ENCODE data around the gene ANKRD63.

ANKRD63 gene

GRCh38 chr15:40240619-40241221, 42.1 kb downstream of the ANKRD63 start:
- no peaks in the 10 kb centered on the region for H3K36me3 ChIP-seq (ENCODE audit: insufficient read depth, low read length)
- no peak overlapping the region for H3K4me2 ChIP-seq (ENCODE audit: low read length)

GRCh38 chr15:40239693-40240618, 42.9 kb downstream of the ANKRD63 start:
- no peaks in the 10 kb centered on the region for H3K36me3 ChIP-seq (ENCODE audit: insufficient read depth, low read length)
- H3K9me2 ChIP-seq (ENCODE audit: low read depth, low read length): no peaks in the 10 kb centered on the region
- no peaks in the 10 kb centered on the region for H3K9me3 ChIP-seq (ENCODE audit: low read length)
- no peak overlapping the region for H3K4me3 ChIP-seq (ENCODE audit: low read depth, low read length, poor library complexity, severe bottlenecking)
- H3K27ac ChIP-seq (ENCODE audit: low read depth, low read length, poor library complexity, severe bottlenecking): no peak overlapping the region
- no peak overlapping the region; the same call in 1 of the 2 replicates for H3K4me2 ChIP-seq (ENCODE audit: low read length)
- no peaks in the 10 kb centered on the region for H3K79me2 ChIP-seq (ENCODE audit: insufficient read depth, low read length)
- H2AFZ ChIP-seq (ENCODE audit: low read length): no peak overlapping the region
- no peaks in the 10 kb centered on the region; the same call in 1 of the 2 replicates for H3K27me3 ChIP-seq (ENCODE audit: insufficient read depth, low read length)
- H4K20me1 ChIP-seq (ENCODE audit: insufficient read depth, low read length): no peaks in the 10 kb centered on the region
- no peak for TF ChIP-seq CTCF (IDR thresholded peaks at IDR 0.05; ENCODE audit: low read length)
- 0 out of 2 replicates have a peak, but pooled peaks cover 3% of the 10 kb centered on the region for H3F3A ChIP-seq (ENCODE audit: insufficient read depth, low read length)
- H3K4me1 ChIP-seq (ENCODE audit: insufficient read depth, low read length, severe bottlenecking): peaks cover 17% of the 10 kb centered on the region
- H3K9ac ChIP-seq (ENCODE audit: low read length): no peak overlapping the region

More at GRCh38 chr15:40240619-40241221, 42.1 kb downstream of the ANKRD63 start:
- H3K79me2 ChIP-seq (ENCODE audit: insufficient read depth, low read length): no peaks in the 10 kb centered on the region
- no peak for TF ChIP-seq CTCF (IDR thresholded peaks at IDR 0.05; ENCODE audit: low read length)
- no peak for TF ChIP-seq EZH2 (IDR thresholded peaks at IDR 0.05; ENCODE audit: borderline replicate concordance, low read length)
- no peaks in the 10 kb centered on the region for H4K20me1 ChIP-seq (ENCODE audit: insufficient read depth, low read length)
- H3K9ac ChIP-seq (ENCODE audit: low read length): no peak overlapping the region
- H3K9me3 ChIP-seq (ENCODE audit: low read length): no peaks in the 10 kb centered on the region
- no peaks in the 10 kb centered on the region for H3F3A ChIP-seq (ENCODE audit: insufficient read depth, low read length)
- no peak overlapping the region for H2AFZ ChIP-seq (ENCODE audit: low read length)
- no peaks in the 10 kb centered on the region for H3K9me2 ChIP-seq (ENCODE audit: low read depth, low read length)
- H3K27me3 ChIP-seq (ENCODE audit: insufficient read depth, low read length): no peaks in the 10 kb centered on the region; the same call in 1 of the 2 replicates
- H3K4me1 ChIP-seq (ENCODE audit: insufficient read depth, low read length, severe bottlenecking): peaks cover 13% of the 10 kb centered on the region
- no peak overlapping the region for H3K4me3 ChIP-seq (ENCODE audit: low read depth, low read length, poor library complexity, severe bottlenecking)
- no peak overlapping the region for H3K27ac ChIP-seq (ENCODE audit: low read depth, low read length, poor library complexity, severe bottlenecking)

DNA sequence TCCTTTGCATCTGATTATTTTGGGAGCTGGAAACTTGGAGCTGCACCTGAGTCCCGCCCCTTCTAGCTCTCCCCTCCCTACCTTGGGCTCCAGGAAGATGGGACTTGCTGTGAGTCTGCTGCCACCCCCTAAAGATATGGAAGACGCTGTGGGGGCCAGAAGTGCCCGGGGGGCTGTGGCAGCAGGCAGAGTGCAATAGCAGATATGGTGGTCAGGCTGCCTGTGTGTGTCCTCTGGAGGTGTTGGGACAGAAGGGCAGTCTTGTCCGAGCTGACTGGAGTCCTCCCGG, 43.5 kb downstream of the ANKRD63 start:
- Histone ChIP-seq H3K79me2 (ENCODE audit: insufficient read depth, low read length) (no peaks in the 10 kb centered on the region), H3K4me1 (ENCODE audit: insufficient read depth, low read length, severe bottlenecking) (peaks cover 23% of the 10 kb centered on the region), H3K4me3 (ENCODE audit: low read depth, low read length, poor library complexity, severe bottlenecking) (peak overlapping the region; percentile 48), H2AFZ (ENCODE audit: low read length) (no peak overlapping the region), H3K9me2 (ENCODE audit: low read depth, low read length) (no peaks in the 10 kb centered on the region), H3K9me3 (ENCODE audit: low read length) (no peaks in the 10 kb centered on the region), H3K36me3 (ENCODE audit: insufficient read depth, low read length) (no peaks in the 10 kb centered on the region), H4K20me1 (ENCODE audit: insufficient read depth, low read length) (no peaks in the 10 kb centered on the region), H3K27me3 (ENCODE audit: insufficient read depth, low read length) (no peaks in the 10 kb centered on the region; the same call in 1 of the 2 replicates), H3F3A (ENCODE audit: insufficient read depth, low read length) (0 out of 2 replicates have a peak, but pooled peaks cover 4% of the 10 kb centered on the region), H3K4me2 (ENCODE audit: low read length) (peak overlapping the region; percentile 69), H3K9ac (ENCODE audit: low read length) (no peak overlapping the region), H3K27ac (ENCODE audit: low read depth, low read length, poor library complexity, severe bottlenecking) (no peak overlapping the region)
- TF ChIP-seq EZH2 (IDR thresholded peaks at IDR 0.05; ENCODE audit: borderline replicate concordance, low read length): no peak
- TF ChIP-seq CTCF (IDR thresholded peaks at IDR 0.05; ENCODE audit: low read length): no peak
